Skin of body (tissue), 2 donors: ENCODE results near the gene FBL. TPM values are rescaled to one million over a fixed set of nuclear protein-coding genes. Genes with fewer than 3 reads are reported as not detected.
"Not testable (repeated sequence)": the region's sequence is repeated elsewhere in the genome, so short reads cannot be mapped to it uniquely, and the experiment has no call there.

Experiments used
- DNase-seq: peaks from one replicate; lab custom pipeline; 2025; lab: John Stamatoyannopoulos, UW
- total RNA-seq: library from RNA; depleted of rRNA; stranded (reverse); fragments of >200 nt; gene quantifications from one replicate; pipeline ENCODE4 v1.2.3, GENCODE V29; 2014

FBL gene
- total RNA-seq, 1 donor from 2014 or later = 181 TPM

DNA sequence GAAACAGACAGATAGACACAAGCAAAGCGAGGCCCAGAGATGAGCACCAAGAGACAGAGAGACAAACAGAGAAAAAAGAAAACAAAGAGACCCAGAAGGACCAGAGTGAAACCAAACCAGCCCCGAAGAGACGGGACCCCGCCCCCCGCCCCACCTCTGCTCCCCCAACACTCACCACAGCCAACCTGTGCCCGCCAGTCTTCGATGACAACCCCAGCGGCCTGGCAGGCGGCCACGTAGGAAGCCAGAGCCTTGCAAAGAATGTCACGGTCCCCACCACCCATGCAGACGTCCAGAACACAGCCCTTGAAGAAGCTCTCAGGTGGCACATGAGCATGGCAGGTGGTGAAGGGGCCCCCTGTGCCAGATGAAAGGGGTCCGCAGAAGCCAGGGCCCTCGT, 31.3 kb upstream of the FBL start:
- not testable (repeated sequence) for DNase-seq

DNA sequence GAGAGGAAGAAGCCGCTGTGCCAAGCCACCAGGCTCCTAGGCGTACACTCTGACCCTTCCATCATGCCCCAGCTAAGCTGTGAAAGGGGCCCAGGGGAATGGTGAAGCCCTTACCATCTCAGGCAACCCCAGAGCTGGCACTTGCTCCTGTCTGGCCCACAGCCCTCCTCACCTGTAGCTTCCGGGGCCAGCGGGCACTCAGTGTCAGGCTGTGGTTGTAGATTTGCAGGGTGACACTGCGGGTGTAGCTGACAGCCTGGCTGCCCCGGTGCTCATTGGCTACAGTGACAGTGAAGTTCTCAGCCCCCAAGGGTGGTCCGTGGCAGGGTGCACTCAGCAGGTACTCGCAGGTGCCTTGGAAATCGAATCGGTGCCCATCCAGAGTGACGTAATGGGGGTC, 30.3 kb upstream of the FBL start:
- not testable (repeated sequence) for DNase-seq

DNA sequence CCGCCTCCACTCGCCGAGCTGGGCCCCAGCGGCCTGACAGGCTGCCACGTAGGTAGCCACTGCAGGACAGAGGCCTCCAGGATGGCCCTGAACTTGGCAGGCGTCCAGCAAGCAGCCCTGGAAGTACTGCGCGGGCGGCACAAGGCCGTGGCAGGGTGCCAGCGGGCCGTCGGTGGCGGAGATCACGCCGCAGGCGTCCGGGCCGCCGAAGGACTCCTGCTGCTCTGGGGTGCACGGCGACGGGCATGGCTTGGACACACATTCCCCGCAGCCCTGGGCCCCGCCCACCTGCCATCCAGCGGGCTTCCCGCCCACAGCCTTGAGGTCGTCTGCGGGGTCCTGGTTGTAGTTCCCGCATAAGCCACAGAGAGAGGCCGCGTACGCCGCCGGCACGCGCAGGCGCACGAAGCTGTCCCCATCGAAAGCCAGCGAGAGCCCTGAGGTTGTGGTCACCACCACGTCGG, 29.3 kb upstream of the FBL start:
- DNase-seq = not testable (repeated sequence)

DNA sequence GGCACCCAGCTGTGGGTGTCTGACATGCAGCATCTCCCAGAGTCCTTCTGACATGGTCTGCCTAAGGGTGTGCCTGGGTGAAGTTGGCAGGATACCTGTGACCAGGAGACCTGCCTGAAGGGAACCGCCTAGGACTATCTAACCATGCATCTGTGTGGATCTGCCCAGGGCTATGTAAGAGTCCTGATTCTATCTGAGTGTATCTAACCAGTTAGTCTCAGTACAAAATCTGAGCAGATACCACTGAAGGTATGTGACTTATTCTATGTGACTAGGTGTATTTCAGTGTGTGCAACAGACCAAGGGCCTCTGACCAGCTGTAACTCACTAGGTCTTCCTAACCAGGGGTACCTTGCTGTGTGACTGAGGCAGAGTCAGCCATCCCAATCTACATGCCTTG, 28.2 kb upstream of the FBL start:
- DNase-seq = no peak

DNA sequence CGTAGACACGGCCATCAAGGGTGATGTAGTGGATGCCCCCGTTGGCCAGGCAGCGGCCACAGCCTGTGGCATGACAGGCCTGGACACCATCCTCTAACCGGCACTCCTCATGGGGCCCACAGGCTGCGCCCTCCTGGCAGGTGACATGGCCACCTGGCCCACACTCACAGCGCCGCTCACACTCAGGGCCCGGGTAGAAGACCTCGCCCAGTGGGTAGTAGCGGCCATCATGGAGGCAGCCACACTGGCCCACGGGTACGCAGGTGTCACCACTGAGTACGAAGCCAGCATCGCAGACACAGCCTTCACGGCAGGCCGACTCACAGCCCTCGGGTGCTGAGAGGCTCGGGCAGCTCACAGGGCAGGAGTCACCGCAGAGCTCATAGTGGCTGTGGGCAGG, 27.2 kb upstream of the FBL start:
- DNase-seq = no peak

DNA sequence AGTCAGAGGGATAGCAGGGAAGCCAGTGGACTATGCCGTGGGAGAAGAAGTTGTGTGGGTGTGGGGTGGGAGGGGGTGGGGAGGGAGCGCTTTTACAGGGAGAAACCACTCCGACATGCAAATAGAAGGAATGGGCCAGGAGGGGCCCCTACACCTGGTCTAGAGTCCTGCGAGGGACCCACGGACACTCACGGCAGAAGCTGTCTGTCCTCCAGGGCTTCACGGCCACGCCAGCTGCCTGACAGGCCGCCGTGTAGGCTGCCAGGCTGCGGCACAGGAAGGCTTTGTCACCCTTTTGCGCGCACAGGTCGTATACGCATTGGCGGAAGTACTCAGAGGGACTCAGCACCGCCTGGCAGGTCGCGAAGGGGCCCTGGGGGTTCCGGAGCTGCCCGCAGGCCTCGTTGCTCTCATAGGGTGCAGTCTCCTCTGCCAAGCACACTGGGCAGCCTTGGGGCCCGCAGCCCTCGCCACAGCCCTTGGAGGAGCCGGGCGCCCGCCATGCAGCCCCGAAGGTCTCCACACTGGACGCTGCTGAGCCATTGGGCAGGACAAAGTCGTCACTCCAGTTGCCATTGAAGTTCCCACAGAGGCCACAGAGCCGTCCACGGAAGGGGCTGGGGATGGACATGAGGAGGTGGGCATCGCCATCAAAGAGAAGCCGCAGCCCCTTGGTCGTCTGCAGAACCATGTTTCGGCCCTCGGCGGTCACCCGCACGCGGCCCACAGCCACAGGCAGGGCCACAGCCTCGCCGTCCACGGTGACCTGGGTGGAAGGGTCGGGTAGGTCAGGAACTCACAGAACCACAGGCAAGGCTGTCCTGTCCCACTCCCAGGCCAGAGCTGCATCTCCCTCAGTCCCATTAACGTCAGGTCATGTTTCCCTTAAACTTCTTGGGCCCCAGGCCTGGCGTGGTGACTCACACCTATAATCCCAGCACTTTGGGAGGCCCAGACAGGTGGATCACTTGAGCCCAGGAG, 26.0 kb upstream of the FBL start:
- no peak for DNase-seq

DNA sequence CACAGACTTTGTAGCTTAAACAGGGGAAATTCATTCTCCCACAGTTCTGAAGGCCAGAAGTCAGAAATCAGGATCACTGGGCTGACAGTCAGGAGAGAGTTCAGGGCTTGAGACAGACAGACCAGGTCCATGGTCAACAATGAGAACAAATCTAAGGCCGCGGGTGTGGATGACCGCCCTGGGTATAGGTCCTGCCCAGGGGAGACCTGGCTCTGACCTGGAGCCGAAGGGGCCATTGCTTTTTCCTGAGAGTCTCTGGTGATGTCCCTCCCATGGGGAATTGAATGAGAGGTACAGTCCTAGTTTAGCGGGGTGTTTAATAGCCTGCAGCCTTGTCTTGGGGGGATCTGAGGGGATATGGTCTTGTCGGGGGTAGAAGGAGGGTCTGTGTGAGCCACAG, 25.2 kb upstream of the FBL start:
- no peak for DNase-seq

DNA sequence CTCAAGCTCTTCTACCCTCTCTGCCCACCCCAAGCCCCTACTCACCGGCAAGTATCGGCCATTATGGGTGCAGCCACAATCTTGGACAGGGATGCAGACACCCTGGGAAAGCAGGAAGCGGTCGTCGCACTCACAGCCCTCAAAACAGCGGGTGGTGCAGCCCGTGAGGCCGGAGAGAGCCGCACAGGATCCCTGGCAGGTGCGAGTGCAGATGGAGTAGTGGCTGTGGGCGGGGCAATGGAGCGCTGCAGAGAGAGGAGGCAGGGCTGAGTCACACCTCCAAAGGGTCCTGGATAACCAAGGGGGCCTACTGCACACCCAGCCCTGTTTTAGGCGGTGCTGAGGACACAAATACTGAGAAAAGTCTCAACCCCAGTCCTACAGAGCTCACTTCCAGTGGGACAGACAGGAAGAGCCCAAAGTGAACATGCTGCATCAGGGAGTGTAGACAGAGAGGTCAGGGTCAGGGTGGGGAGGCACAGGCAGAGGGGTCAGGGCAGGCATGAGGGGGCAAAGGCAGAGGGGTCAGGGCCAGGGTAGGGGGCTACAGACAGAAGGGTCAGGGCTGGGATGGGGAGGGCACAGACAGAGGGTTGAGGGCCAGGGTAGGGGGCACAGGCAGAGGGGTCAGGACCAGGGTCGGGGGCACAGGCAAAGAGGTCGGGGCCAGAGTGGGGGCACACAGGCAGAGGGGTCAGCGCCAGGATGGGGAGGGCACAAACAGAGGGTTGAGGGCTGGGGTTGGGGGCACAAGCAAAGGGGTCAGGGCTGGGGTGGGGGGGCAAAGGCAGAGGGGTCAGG, 24.2 kb upstream of the FBL start:
- DNase-seq = no peak

DNA sequence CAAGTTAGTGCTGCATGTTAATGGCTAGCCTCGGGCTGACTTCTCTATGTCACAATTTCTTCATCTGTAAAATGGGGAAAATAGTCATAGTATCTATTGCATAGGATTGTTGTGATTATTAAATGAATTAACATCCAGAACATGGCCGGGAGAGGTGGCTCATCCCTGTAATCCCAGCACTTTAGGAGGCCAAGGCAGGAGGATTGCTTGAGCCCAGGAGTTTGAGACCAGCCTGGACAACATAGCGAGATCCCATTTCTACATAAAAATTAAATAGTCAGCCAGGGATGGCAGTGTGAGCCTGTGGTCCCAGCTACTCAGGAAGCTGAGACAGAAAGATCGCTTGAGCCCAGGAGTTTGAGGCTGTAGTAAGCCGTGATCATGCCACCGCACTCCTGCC, 21.8 kb upstream of the FBL start:
- no peak for DNase-seq

DNA sequence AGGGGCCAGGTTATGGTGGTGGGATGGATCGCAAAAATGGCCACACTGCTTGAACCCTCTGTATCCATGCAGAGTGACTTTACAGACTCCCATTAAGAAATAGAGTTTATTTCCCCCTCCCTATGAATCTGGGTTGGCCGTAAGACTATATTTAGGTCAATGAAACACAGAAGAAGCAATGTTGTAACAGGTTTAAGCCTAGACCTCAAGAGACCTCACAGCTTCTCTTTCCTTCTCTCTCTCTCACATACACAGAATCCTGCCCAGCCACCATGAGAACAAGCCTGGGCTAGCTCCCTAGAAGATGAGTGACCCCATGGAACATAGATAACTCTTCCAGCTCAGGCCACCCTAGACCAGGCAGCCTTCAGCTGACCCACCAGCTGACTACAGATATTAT, 21.0 kb upstream of the FBL start:
- DNase-seq = no peak

DNA sequence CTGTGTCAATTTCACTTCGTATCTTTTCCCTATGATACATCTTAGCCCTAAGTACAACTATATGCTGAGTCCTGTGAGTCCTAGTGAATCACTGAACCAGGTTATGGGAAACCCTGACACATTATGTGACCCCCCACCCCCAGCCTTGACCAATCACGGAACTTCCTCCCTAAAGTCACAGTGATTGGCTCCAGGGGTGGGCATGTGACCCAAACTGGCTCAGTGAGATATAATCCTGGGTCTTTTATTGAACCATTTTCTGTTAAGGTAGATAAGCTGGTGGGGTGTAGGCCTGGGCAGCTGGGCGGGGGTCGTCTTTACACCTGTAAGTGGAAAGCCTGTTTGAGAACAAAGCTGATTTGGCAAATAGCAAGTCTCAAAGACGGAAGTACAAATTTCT, 19.8 kb upstream of the FBL start:
- no peak for DNase-seq

DNA sequence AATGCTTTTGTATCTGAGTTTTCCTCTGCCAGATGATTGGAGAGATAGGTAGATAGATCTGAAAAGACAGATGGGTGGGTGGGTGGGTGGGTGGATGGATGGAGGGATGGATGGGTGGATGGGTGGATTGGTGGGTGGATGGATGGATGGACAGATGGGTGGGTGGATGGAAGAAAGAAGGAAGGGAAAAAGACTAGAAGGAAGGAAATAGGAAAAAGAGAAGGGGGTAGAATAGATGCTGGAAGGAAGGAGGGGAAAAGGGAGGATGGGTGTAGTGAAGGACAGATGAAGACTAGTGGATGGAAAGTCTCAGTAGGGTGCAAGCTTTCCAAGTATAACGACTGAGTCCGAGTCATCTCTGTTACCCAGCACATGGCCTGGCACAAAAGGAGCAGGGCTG, 19.0 kb upstream of the FBL start:
- DNase-seq = no peak

DNA sequence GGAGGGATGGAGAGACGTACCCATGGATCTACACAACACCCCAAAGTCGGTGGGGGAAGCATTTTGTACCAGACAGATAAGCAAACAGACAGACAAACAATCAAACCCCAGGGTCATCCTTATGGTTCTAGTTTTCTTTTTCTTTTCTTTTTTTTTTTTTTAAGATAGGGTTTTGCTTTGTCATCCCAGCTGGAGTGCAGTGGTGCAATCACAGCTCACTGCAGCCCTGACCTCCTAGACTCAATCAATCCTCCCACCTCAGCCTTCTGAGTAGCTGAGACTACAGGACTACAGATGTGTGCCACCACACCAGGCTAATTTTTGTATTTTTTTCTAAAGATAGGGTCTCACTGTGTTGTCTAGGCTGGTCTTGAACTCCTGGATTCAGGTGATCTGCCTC, 17.9 kb upstream of the FBL start:
- no peak for DNase-seq

DNA sequence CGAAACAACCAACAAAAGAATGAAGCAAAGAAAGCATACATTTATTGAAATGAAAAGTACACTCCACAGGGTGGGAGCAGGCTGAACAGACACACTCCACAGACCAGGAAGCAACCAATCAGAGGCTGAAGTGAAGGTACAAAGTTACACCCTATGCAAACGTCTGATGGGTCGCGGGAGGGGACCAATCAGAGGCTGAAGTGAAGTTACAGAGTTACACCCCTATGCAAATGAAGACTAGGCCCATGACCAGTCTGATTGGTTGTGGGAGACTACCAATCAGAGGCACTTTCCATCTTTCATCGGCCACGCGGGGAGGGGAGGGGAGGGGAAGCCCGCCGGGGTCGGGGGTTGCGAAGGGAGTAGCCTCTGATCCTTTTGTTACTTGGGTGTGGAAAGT, 12.4 kb upstream of the FBL start:
- no peak for DNase-seq

DNA sequence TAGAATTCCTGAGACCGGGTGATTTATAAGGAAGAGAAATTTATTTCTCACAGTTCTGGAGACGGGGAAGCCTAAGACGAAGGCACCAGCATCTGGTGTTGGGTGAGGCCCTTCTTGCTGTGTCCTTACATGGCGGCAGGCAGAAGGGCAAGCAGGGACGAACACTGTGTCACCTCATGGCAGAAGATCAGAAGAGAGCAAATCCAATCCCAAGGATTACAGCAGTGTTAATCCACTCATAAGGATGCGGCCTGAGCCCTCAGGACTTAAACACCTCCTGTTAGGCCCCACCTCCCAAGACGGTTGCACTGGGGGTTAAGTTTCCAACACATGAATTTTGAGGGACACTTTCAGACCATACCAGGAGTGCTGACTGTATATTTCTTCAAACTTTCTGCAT, 6.7 kb upstream of the FBL start:
- no peak for DNase-seq

DNA sequence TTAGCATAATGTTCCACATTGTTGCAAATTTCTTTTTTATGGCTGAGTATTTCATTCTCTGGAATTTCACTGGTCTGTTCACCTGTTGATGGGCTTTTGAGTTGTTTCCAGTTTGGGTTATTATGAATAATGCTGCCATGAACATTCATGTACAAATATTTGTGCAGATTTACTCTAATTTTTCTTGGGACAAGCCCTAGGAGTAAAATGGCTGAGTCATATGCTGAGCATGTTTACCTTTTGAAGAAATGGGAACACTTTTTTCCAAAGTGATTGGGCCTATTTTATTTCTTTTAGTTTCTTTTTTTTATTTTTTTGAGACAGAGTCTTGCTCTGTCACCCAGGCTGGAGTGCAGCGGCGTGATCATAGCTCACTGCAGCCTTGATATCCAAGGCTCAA, 4.7 kb upstream of the FBL start:
- DNase-seq = no peak

DNA sequence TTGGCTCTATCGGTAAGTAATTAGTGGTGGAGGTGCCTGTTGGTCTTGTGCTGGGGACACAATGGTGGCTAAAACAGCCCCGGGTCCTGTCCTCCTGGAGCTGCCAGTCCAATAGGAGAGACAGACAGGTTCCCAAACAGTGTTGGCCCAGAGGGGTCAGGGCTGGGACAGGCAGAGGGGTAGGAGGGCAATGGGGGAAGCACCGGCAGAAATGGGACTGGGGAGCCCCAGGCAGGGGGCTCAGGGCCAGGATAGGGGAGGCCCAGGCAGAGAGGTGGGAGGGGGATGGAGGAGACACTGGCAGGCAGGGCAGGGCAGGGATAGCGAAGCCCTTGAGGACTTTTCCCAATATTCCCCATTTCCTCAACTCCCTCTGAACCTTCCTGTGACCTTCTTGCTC, 2.2 kb upstream of the FBL start:
- no peak for DNase-seq

DNA sequence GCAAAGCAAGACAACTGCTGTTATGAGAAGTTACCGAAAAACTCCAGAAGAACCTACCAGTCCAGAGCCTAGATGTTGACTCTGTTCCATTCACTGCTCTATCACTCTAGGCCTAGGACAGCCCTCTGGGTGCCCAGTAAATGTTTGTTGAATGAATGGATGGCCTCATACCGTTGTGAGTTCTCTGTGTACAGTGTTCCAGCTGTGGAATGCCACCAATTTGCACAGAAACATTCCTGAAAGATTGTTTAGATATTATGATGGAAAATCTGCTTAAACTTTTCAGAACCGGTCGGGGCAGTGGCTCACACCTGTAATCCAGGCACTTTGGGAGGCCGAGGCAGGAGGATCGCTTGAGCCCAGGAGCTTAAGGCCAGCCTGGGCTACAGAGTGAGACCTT, 1.3 kb upstream of the FBL start:
- DNase-seq = no peak

DNA sequence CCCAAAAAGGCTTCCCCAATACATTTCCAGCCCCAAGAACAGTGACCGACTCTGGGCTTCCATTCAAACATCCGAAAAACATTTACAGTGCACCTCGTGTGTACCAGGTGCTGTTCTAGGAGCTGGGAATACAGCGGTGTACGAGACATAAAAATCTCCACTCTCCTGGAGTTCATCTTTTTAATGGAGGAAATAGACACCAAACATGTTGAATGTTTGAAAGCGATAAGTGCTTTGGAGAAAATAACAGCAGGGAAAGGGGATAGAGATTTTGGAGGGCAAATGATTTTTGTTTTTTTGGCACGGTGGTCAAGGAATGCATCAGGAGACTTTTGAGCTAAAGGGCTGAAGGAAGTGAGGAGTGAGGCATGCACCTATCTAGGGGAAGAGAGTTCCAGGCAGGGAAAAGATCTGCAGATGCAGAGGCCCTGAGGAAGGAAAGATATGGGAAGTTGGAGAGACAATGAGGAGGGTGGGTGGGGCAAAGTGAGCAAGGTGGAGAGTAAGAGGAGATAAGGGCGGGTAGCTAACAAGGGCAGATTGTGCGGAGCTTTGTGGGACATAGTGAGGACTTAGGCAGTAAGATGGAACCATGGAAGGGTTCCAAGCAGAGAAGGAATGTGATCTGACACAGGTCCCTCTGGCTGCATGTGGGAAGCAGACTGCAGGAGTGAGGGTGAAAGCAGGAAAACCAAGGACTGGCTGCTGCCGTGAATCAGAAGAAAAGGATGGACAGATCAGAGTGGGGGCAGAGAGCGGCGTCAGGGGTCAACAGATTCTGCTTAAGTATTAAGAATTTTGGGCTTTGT, 703 bp upstream of the FBL start:
- DNase-seq = no peak

DNA sequence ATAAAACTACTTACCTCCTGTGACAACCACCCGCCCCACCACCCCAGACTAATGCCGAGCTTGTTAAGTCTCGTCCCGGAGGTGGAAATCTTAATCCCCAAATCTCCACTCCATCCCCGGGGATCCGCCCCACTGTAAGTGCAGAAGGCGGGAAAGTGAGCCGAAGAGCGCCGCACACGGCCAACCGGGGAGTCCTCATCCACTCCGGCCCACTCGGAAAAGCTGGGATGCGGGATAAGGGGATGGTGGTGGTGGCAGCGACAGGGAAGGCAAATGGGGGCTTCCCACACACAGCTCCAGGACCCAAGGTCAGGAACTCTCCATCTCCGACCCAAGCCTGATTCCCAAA, 621 bp downstream of the FBL start:
- DNase-seq = no peak

DNA sequence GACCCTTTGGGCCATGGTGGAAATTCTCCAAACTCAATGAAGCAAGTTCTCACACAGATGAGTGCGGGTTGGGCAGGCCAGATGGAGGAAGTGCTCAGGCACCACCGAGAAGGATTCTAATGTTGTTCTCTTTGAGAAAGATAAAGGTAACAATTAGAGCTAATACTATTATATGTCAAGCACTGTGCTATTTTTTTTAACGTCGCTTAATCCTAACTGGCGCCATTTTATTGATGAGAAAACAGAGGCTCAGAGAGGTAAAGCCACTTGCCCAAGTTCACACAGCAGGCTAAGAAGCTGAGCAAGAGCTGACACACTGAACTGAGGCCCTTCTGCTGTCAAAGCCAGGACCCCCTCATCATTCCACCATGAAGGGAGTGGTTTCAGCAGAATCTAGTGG, 1.0 kb downstream of the FBL start:
- no peak for DNase-seq
